Spleen (tissue), 7 donors: ENCODE data around the gene PRCP.

ENCODE experiments used
- POLR2A ChIP-seq, 3 donors: fragments of 450-650 bp; IDR thresholded peaks; one replicate each; pipeline ENCODE4 v1.5.1; 2017; ENCODE audit warnings: antibody characterized with exemption in 3 of 3, mild to moderate bottlenecking in 1 of 3
- POLR2AphosphoS5 ChIP-seq, 3 donors: sonication (generic); formaldehyde crosslinking; IDR thresholded peaks; one replicate each; pipeline ENCODE4 v1.5.1; 2017; ENCODE audit warnings: antibody characterized with exemption in 3 of 3
- TF ChIP-seq, protein P1 (sequence below), 11 experiments: fragments of 200-600 bp in 7 of 11; fragments of 450-650 bp in 4 of 11; sonication (generic) in 4 of 11; IDR thresholded peaks in 8 of 11; conservative IDR thresholded peaks in 3 of 11; 1 replicate in 7 of 11; 2 replicates in 4 of 11; pipeline versions ENCODE4 v1.4.0 to v1.8.0; 2016 to 2021; ENCODE audit warnings: antibody characterized with exemption in 11 of 11, inconsistent platforms in 4 of 11, mild to moderate bottlenecking in 1 of 11
- donor health status: DM: no; HTN: no; CAD: no; lungs with moderate emphysema.
- donor health status: DM: no; HTN: no; CAD: no.
- donor health status: DM: no; HTN: no; CAD: no.

- TF ChIP-seq, protein P1, sequence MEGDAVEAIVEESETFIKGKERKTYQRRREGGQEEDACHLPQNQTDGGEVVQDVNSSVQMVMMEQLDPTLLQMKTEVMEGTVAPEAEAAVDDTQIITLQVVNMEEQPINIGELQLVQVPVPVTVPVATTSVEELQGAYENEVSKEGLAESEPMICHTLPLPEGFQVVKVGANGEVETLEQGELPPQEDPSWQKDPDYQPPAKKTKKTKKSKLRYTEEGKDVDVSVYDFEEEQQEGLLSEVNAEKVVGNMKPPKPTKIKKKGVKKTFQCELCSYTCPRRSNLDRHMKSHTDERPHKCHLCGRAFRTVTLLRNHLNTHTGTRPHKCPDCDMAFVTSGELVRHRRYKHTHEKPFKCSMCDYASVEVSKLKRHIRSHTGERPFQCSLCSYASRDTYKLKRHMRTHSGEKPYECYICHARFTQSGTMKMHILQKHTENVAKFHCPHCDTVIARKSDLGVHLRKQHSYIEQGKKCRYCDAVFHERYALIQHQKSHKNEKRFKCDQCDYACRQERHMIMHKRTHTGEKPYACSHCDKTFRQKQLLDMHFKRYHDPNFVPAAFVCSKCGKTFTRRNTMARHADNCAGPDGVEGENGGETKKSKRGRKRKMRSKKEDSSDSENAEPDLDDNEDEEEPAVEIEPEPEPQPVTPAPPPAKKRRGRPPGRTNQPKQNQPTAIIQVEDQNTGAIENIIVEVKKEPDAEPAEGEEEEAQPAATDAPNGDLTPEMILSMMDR (IDR thresholded peaks at IDR 0.05 in 8 of 11, conservative IDR thresholded peaks at IDR 0.05 in 3 of 11) = no peak
- TF ChIP-seq POLR2A (IDR thresholded peaks at IDR 0.05) (no peak), POLR2AphosphoS5 (IDR thresholded peaks at IDR 0.05) (no peak)
Measured at GRCh38 chr11:82908311-82908710, 8.1 kb upstream of the PRCP start.
